GM12878 (cell line): ENCODE results near the gene STK32B. TPM values are rescaled to one million over a fixed set of nuclear protein-coding genes. Genes with fewer than 3 reads are reported as not detected.

ENCODE experiments used
- ATAC-seq: fragments of 200-7000 bp; cut with Tn5 transposase; 3 replicates; pipeline ENCODE4 v1.9.1; 2020; ENCODE audit warnings: mild to moderate bottlenecking, moderate library complexity
- BruUV-seq: library from RNA; stranded (reverse); fragments of 400-500 nt; replicated peaks from 2 replicates; lab custom pipeline; 2021; lab: Mats Ljungman, UMichigan
- CTCF ChIA-PET: fragments of 300-600 bp; sonication (Branson Sonifier 250); formaldehyde crosslinking; extraction: SDS; loops from one replicate; lab custom pipeline; 2021; ENCODE audit warnings: inconsistent platforms; lab: Yijun Ruan, JAX
- POLR2A ChIA-PET: fragments of 350-600 bp; formaldehyde crosslinking; extraction: SDS; loops from one replicate; lab custom pipeline; 2021; ENCODE audit warnings: inconsistent platforms; lab: Charles Lee
- RAD21 ChIA-PET: fragments of 300-600 bp; sonication (Branson Sonifier 250); formaldehyde crosslinking; loops from one replicate; lab custom pipeline; 2023; ENCODE audit warnings: antibody characterized with exemption; ENCODE audit not compliant: unreplicated experiment; lab: Charles Lee
- SMC1A ChIA-PET: fragments of 300-600 bp; sonication (Branson Sonifier 250); formaldehyde crosslinking; loops from one replicate; lab custom pipeline; 2023; ENCODE audit not compliant: unreplicated experiment, uncharacterized antibody; lab: Charles Lee
- DNase-seq: peaks from one replicate; pipeline ENCODE4 v3.0.0-alpha.2; 2011; ENCODE audit warnings: low read depth, low spot score
- FAIRE-seq: peaks from 3 replicates; lab custom pipeline; 2011; peaks lifted over from hg19 to GRCh38; lab: Jason Lieb, UNC
- H2AFZ ChIP-seq: 2 replicates; pipeline ENCODE4 v1.6.0; 2011; ENCODE audit warnings: low read depth, low read length, control low read depth; ENCODE audit not compliant: control insufficient read depth
- H3K27ac ChIP-seq: 2 replicates; pipeline ENCODE4 v1.5.1; 2011; ENCODE audit warnings: control low read depth; ENCODE audit not compliant: control insufficient read depth, insufficient read depth
- H3K27me3 ChIP-seq, 2 experiments: replicated peaks in 1 of 2; 2 replicates each; pipeline versions ENCODE4 v1.6.0 to v1.6.1; 2011; ENCODE audit warnings: low read length in 1 of 2; ENCODE audit not compliant: control insufficient read depth in 2 of 2, insufficient read depth in 2 of 2
- H3K36me3 ChIP-seq, 2 experiments: 2 replicates each; pipeline ENCODE4 v1.5.1; 2011; ENCODE audit warnings: low read length in 1 of 2; ENCODE audit not compliant: control insufficient read depth in 2 of 2, insufficient read depth in 2 of 2
- H3K4me1 ChIP-seq: 2 replicates; pipeline ENCODE4 v1.6.1; 2011; ENCODE audit warnings: mild to moderate bottlenecking, low read length, moderate library complexity, mixed read lengths; ENCODE audit not compliant: control insufficient read depth, insufficient read depth
- H3K4me2 ChIP-seq: 2 replicates; pipeline ENCODE4 v1.6.0; 2011; ENCODE audit warnings: control low read depth; ENCODE audit not compliant: control insufficient read depth, insufficient read depth
- H3K4me3 ChIP-seq: fragments of 200-600 bp; sonication (generic); 2 replicates; pipeline ENCODE4 v1.5.1; 2016
- H3K79me2 ChIP-seq: 2 replicates; pipeline ENCODE4 v1.6.0; 2011; ENCODE audit warnings: low read length; ENCODE audit not compliant: control insufficient read depth, insufficient read depth
- H3K9ac ChIP-seq: 2 replicates; pipeline ENCODE4 v1.8.0; 2011; ENCODE audit warnings: low read length, control low read depth, mixed read lengths; ENCODE audit not compliant: control insufficient read depth, insufficient read depth
- H3K9me3 ChIP-seq: replicated peaks from 3 replicates; pipeline ENCODE4 v1.5.1; 2011; ENCODE audit warnings: mild to moderate bottlenecking, low read length; ENCODE audit not compliant: control insufficient read depth, insufficient read depth
- H4K20me1 ChIP-seq: 2 replicates; pipeline ENCODE4 v1.6.0; 2011; ENCODE audit not compliant: control insufficient read depth, insufficient read depth
- CREB1 ChIP-seq: IDR thresholded peaks from 2 replicates; pipeline ENCODE4 v1.6.1; 2012; ENCODE audit warnings: low read depth, mild to moderate bottlenecking, inconsistent platforms
- NFYA ChIP-seq: IDR thresholded peaks from 2 replicates; pipeline ENCODE4 v1.6.1; 2011; ENCODE audit warnings: low read depth, mild to moderate bottlenecking, low read length, improper control_type of control experiment, borderline replicate concordance
- SP1 ChIP-seq: IDR thresholded peaks from one replicate; pipeline ENCODE4 v1.6.1; 2011; ENCODE audit warnings: low read depth, low read length
- WGBS: methylation state at CpG from one replicate; pipeline ENCODE4 v1.1.6; 2016; ENCODE audit warnings: low lambda C conversion rate; ENCODE audit not compliant: insufficient replicate concordance, insufficient coverage; ENCODE audit errors: missing lambda C conversion rate; 5-methylcytosine and 5-hydroxymethylcytosine counted together
- in situ Hi-C: fragments of 300-500 bp; cut with MboI; formaldehyde crosslinking; loops from 9 replicates; pipeline ENCODE4 v1.14.3; 2018; ENCODE audit warnings: mixed read lengths
- intact Hi-C: fragments of 100-400 bp; cut with micrococcal nuclease; formaldehyde crosslinking; loops from one replicate; pipeline ENCODE4 v1.14.2; 2022; ENCODE audit not compliant: unreplicated experiment
- polyA plus RNA-seq, 11 experiments: library from polyadenylated mRNA; depleted of rRNA in 4 of 11; unstranded in 6 of 11; stranded (reverse) in 5 of 11; fragments of >200 nt; fragmentation: Nextera tagmentation in 4 of 11; fragmentation: Illumina TruSeq in 1 of 11; extraction: Ambion mirVana in 4 of 11; extraction: Trizol in 1 of 11; gene quantifications; 1 replicate in 1 of 11; 2 replicates in 10 of 11; pipeline versions ENCODE4 v1.2.1 to v1.2.3, GENCODE V29; 2011 to 2016; ENCODE audit warnings: inconsistent platforms in 2 of 11, missing spikeins in 2 of 11, low read depth in 1 of 11
- total RNA-seq, 4 experiments: library from RNA; depleted of rRNA in 3 of 4; stranded (reverse); fragments of >200 nt in 3 of 4; fragmentation: Illumina TruSeq in 1 of 4; extraction: Trizol in 1 of 4; gene quantifications; 2 replicates each; pipeline versions ENCODE4 v1.2.1 to v1.2.3, GENCODE V29; 2013 to 2021
- TF ChIP-seq, protein P1 (sequence below): fragments of 150-350 bp; IDR thresholded peaks from 2 replicates; pipeline ENCODE4 v1.6.1; 2016; ENCODE audit warnings: low read depth, low read length
- TF ChIP-seq, protein P2 (sequence below): fragments of 450-650 bp; formaldehyde crosslinking; IDR thresholded peaks from 2 replicates; pipeline ENCODE4 v1.5.0; 2022; ENCODE audit warnings: mild to moderate bottlenecking, missing genetic modification characterization
- TF ChIP-seq, protein P3 (sequence below): fragments of 450-650 bp; formaldehyde crosslinking; IDR thresholded peaks from 2 replicates; pipeline ENCODE4 v1.4.0; 2022; ENCODE audit warnings: mild to moderate bottlenecking, moderate library complexity
- TF ChIP-seq, protein P4 (sequence below): fragments of 450-650 bp; IDR thresholded peaks from 2 replicates; pipeline ENCODE4 v1.6.1; 2018; ENCODE audit warnings: borderline replicate concordance, mild to moderate bottlenecking; ENCODE audit not compliant: partially characterized antibody

STK32B gene
- total and polyA plus RNA-seq, 10 of the 15 experiments (the other 5 are each of a cell fraction or from before 2014, with no cell fraction given), result 0.04 to 0.12 (median 0.08) TPM; not detected in 7

DNA sequence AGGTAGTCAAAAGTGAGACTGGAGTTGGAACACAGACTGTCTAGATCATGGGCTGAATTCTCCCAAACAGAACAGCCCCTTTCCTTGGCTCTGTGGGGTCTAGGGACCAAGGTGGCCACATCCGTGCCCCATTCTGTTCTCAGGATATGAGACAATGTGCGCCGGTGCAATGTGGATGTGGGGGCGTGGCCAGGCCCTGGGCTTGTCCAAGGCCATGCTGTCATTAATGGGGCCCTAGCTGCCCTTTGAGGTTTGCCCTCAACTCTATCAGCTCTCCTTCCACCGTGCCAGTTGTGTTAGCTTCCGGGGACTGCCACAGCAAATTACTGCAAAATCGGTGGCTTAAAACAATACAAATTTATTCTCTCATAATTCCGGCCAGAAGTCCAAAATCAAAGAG lies 344.5 kb downstream of the STK32B start (continued):
- TF ChIP-seq, protein P1, sequence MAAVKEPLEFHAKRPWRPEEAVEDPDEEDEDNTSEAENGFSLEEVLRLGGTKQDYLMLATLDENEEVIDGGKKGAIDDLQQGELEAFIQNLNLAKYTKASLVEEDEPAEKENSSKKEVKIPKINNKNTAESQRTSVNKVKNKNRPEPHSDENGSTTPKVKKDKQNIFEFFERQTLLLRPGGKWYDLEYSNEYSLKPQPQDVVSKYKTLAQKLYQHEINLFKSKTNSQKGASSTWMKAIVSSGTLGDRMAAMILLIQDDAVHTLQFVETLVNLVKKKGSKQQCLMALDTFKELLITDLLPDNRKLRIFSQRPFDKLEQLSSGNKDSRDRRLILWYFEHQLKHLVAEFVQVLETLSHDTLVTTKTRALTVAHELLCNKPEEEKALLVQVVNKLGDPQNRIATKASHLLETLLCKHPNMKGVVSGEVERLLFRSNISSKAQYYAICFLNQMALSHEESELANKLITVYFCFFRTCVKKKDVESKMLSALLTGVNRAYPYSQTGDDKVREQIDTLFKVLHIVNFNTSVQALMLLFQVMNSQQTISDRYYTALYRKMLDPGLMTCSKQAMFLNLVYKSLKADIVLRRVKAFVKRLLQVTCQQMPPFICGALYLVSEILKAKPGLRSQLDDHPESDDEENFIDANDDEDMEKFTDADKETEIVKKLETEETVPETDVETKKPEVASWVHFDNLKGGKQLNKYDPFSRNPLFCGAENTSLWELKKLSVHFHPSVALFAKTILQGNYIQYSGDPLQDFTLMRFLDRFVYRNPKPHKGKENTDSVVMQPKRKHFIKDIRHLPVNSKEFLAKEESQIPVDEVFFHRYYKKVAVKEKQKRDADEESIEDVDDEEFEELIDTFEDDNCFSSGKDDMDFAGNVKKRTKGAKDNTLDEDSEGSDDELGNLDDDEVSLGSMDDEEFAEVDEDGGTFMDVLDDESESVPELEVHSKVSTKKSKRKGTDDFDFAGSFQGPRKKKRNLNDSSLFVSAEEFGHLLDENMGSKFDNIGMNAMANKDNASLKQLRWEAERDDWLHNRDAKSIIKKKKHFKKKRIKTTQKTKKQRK, result no peak
- TF ChIP-seq, protein P2, sequence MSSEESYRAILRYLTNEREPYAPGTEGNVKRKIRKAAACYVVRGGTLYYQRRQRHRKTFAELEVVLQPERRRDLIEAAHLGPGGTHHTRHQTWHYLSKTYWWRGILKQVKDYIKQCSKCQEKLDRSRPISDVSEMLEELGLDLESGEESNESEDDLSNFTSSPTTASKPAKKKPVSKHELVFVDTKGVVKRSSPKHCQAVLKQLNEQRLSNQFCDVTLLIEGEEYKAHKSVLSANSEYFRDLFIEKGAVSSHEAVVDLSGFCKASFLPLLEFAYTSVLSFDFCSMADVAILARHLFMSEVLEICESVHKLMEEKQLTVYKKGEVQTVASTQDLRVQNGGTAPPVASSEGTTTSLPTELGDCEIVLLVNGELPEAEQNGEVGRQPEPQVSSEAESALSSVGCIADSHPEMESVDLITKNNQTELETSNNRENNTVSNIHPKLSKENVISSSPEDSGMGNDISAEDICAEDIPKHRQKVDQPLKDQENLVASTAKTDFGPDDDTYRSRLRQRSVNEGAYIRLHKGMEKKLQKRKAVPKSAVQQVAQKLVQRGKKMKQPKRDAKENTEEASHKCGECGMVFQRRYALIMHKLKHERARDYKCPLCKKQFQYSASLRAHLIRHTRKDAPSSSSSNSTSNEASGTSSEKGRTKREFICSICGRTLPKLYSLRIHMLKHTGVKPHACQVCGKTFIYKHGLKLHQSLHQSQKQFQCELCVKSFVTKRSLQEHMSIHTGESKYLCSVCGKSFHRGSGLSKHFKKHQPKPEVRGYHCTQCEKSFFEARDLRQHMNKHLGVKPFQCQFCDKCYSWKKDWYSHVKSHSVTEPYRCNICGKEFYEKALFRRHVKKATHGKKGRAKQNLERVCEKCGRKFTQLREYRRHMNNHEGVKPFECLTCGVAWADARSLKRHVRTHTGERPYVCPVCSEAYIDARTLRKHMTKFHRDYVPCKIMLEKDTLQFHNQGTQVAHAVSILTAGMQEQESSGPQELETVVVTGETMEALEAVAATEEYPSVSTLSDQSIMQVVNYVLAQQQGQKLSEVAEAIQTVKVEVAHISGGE (CRISPR knock-in tag), result no peak
- TF ChIP-seq SP1, result no peak

DNA sequence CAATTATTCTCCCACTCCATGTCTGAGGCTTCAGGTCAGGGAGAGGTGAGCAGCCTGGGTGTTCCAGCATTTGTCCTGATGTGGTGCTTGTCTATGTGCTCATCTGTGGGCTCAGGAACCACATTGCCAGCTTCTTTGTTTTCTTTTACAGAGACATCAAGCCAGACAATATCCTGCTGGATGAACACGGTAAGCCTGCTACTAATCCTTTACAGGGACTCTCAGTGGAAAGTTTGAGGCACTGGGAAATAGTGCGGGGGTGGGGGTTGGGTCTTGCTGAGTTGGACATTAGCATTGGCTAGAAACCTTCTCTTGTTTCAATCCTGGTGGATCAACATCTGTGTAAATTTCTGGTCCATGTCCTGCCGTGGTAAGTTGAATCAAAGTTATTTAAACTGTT lies 346.8 kb downstream of the STK32B start:
- ChIA-PET SMC1A (interaction anchor here (2.3 kb wide), 1 partner anchor 12 kb away, joined by 7 read pairs; no protein-coding TSS in a partner anchor), RAD21 (no interaction called here), CTCF (interaction anchor here (1.2 to 1.4 kb wide), 2 partner anchors 62 to 415 kb away, joined by 3 to 4 read pairs; no protein-coding TSS in a partner anchor), POLR2A (no interaction called here)
- H3K36me3 ChIP-seq, result no peaks in the 10 kb centered on the region
- no peaks in the 10 kb centered on the region for H4K20me1 ChIP-seq
- ATAC-seq (no peak), DNase-seq (no peak), FAIRE-seq (no peak)
- H3K27me3 ChIP-seq, result no peaks in the 10 kb centered on the region
- no peaks in the 10 kb centered on the region for H3K9me3 ChIP-seq
- no peaks in the 10 kb centered on the region for H3K4me1 ChIP-seq
- H3K4me3 ChIP-seq, result no peak overlapping the region
- no TSS peak for BruUV-seq
- no peak overlapping the region for H3K27ac ChIP-seq
- 21% methylated on average over 3 of the region's 3 CpGs for WGBS
- in situ Hi-C loops (loop anchor here (10.0 kb wide), 1 partner anchor 397 kb away; no protein-coding TSS in a partner anchor), intact Hi-C loops (loop anchor here (10.0 kb wide), 2 partner anchors 317 to 403 kb away; partner anchors contain the start of gene EVC)
- H3K4me2 ChIP-seq, result no peak overlapping the region
- H3K9ac ChIP-seq, result no peak overlapping the region
- H3K79me2 ChIP-seq, result no peaks in the 10 kb centered on the region
- H2AFZ ChIP-seq, result no peak overlapping the region
- TF ChIP-seq, protein P3, sequence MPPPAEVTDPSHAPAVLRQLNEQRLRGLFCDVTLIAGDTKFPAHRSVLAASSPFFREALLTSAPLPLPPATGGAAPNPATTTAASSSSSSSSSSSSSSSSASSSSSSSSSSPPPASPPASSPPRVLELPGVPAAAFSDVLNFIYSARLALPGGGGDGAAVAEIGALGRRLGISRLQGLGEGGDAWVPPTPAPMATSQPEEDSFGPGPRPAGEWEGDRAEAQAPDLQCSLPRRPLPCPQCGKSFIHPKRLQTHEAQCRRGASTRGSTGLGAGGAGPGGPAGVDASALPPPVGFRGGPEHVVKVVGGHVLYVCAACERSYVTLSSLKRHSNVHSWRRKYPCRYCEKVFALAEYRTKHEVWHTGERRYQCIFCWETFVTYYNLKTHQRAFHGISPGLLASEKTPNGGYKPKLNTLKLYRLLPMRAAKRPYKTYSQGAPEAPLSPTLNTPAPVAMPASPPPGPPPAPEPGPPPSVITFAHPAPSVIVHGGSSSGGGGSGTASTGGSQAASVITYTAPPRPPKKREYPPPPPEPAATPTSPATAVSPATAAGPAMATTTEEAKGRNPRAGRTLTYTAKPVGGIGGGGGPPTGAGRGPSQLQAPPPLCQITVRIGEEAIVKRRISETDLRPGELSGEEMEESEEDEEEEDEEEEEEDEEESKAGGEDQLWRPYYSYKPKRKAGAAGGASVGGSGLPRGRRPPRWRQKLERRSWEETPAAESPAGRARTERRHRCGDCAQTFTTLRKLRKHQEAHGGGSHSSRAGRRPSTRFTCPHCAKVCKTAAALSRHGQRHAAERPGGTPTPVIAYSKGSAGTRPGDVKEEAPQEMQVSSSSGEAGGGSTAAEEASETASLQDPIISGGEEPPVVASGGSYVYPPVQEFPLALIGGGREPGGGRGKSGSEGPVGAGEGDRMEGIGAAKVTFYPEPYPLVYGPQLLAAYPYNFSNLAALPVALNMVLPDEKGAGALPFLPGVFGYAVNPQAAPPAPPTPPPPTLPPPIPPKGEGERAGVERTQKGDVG (CRISPR knock-in tag), result no peak
- TF ChIP-seq NFYA, result no peak
- TF ChIP-seq, protein P4, sequence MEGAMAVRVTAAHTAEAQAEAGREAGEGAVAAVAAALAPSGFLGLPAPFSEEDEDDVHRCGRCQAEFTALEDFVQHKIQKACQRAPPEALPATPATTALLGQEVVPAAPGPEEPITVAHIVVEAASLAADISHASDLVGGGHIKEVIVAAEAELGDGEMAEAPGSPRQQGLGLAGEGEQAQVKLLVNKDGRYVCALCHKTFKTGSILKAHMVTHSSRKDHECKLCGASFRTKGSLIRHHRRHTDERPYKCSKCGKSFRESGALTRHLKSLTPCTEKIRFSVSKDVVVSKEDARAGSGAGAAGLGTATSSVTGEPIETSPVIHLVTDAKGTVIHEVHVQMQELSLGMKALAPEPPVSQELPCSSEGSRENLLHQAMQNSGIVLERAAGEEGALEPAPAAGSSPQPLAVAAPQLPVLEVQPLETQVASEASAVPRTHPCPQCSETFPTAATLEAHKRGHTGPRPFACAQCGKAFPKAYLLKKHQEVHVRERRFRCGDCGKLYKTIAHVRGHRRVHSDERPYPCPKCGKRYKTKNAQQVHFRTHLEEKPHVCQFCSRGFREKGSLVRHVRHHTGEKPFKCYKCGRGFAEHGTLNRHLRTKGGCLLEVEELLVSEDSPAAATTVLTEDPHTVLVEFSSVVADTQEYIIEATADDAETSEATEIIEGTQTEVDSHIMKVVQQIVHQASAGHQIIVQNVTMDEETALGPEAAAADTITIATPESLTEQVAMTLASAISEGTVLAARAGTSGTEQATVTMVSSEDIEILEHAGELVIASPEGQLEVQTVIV, result no peak
- TF ChIP-seq CREB1, result no peak
